Measurements from ENCODE around the gene EYA4.

The EYA4 gene

GRCh38 chr6:133447924-133448323, 206.8 kb downstream of the EYA4 start:
- DNase-seq, result no peak
- Histone ChIP-seq H3F3A (ENCODE audit: insufficient read depth, low read length) (no peaks in the 10 kb centered on the region), H4K20me1 (ENCODE audit: insufficient read depth, low read length) (no peaks in the 10 kb centered on the region), H3K9me2 (replicated peaks; ENCODE audit: insufficient read depth, low read length) (no peaks in the 10 kb centered on the region), H2AFZ (ENCODE audit: low read length) (no peak overlapping the region), H3K27me3 (replicated peaks; ENCODE audit: insufficient read depth, low read length) (no peaks in the 10 kb centered on the region), H3K36me3 (replicated peaks; ENCODE audit: insufficient read depth, low read length) (no peaks in the 10 kb centered on the region), H3K27ac (ENCODE audit: low read length) (no peak overlapping the region), H3K4me2 (ENCODE audit: low read depth, low read length) (no peak overlapping the region), H3K4me1 (ENCODE audit: low read length) (no peaks in the 10 kb centered on the region), H3K9me3 (replicated peaks; ENCODE audit: insufficient read depth, low read length) (no peaks in the 10 kb centered on the region), H3K4me3 (ENCODE audit: low read length) (no peak overlapping the region), H3K79me2 (ENCODE audit: low read length) (no peaks in the 10 kb centered on the region), H3K9ac (ENCODE audit: low read length) (no peak overlapping the region)
- TF ChIP-seq EZH2 (optimal IDR thresholded peaks at IDR 0.05; ENCODE audit: low read depth, low read length) (no peak), EZH2phosphoT487 (IDR thresholded peaks at IDR 0.05; ENCODE audit: low read length) (no peak), CTCF (IDR thresholded peaks at IDR 0.05; ENCODE audit: low read length) (no peak)

DNA sequence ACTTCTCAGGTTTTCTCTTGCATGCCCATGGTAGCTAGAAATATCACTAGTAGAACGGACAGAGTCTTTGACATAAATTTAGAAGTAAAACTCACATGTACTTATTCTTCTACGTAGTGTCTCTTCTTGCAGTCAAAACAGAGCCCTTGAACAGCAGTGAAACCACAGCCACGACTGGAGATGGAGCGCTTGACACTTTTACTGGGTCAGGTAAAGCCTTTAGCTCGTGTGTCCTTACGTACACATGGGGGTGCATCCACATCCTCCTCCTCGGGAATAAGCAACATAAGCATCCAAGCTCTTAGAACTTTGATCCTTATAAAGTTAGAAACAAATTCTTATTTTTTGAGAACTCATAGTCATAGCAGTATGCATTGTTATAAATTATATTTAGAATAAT, 215.3 kb downstream of the EYA4 start:
- DNase-seq, result no peak
- no peak overlapping the region for H2AFZ ChIP-seq (ENCODE audit: low read length)
- no peak for TF ChIP-seq EZH2phosphoT487 (IDR thresholded peaks at IDR 0.05; ENCODE audit: low read length)
- TF ChIP-seq EZH2 (optimal IDR thresholded peaks at IDR 0.05; ENCODE audit: low read depth, low read length), result no peak
- no peak for TF ChIP-seq CTCF (IDR thresholded peaks at IDR 0.05; ENCODE audit: low read length)
- H3K9me2 ChIP-seq (replicated peaks; ENCODE audit: insufficient read depth, low read length), result no peaks in the 10 kb centered on the region
- no peaks in the 10 kb centered on the region for H3F3A ChIP-seq (ENCODE audit: insufficient read depth, low read length)
- no peaks in the 10 kb centered on the region for H3K4me1 ChIP-seq (ENCODE audit: low read length)
- no peak overlapping the region for H3K9ac ChIP-seq (ENCODE audit: low read length)
- no peaks in the 10 kb centered on the region for H3K36me3 ChIP-seq (replicated peaks; ENCODE audit: insufficient read depth, low read length)
- H3K27ac ChIP-seq (ENCODE audit: low read length), result no peak overlapping the region
- H3K4me3 ChIP-seq (ENCODE audit: low read length), result no peak overlapping the region
- H4K20me1 ChIP-seq (ENCODE audit: insufficient read depth, low read length), result no peaks in the 10 kb centered on the region
- H3K4me2 ChIP-seq (ENCODE audit: low read depth, low read length), result no peak overlapping the region
- H3K27me3 ChIP-seq (replicated peaks; ENCODE audit: insufficient read depth, low read length), result no peaks in the 10 kb centered on the region
- H3K9me3 ChIP-seq (replicated peaks; ENCODE audit: insufficient read depth, low read length), result no peaks in the 10 kb centered on the region
- no peaks in the 10 kb centered on the region for H3K79me2 ChIP-seq (ENCODE audit: low read length)

- no peaks in the 10 kb centered on the region for H3K27me3 ChIP-seq (replicated peaks; ENCODE audit: insufficient read depth, low read length)
- no peak for DNase-seq
- H4K20me1 ChIP-seq (ENCODE audit: insufficient read depth, low read length), result no peaks in the 10 kb centered on the region
- H3K9ac ChIP-seq (ENCODE audit: low read length), result no peak overlapping the region
- H3K36me3 ChIP-seq (replicated peaks; ENCODE audit: insufficient read depth, low read length), result no peaks in the 10 kb centered on the region
- no peaks in the 10 kb centered on the region for H3K4me1 ChIP-seq (ENCODE audit: low read length)
- H3K9me3 ChIP-seq (replicated peaks; ENCODE audit: insufficient read depth, low read length), result no peaks in the 10 kb centered on the region
- no peak for TF ChIP-seq CTCF (IDR thresholded peaks at IDR 0.05; ENCODE audit: low read length)
- no peak for TF ChIP-seq EZH2 (optimal IDR thresholded peaks at IDR 0.05; ENCODE audit: low read depth, low read length)
- TF ChIP-seq EZH2phosphoT487 (IDR thresholded peaks at IDR 0.05; ENCODE audit: low read length), result no peak
- H3F3A ChIP-seq (ENCODE audit: insufficient read depth, low read length), result no peaks in the 10 kb centered on the region
- H3K4me3 ChIP-seq (ENCODE audit: low read length), result no peak overlapping the region
- no peak overlapping the region for H3K4me2 ChIP-seq (ENCODE audit: low read depth, low read length)
- no peaks in the 10 kb centered on the region for H3K9me2 ChIP-seq (replicated peaks; ENCODE audit: insufficient read depth, low read length)
- no peak overlapping the region for H3K27ac ChIP-seq (ENCODE audit: low read length)
- H3K79me2 ChIP-seq (ENCODE audit: low read length), result no peaks in the 10 kb centered on the region
- H2AFZ ChIP-seq (ENCODE audit: low read length), result no peak overlapping the region
These were observed 215.8 kb downstream of the EYA4 start for GRCh38 chr6:133456944-133457343.

All from MM.1S (cell line).